Effector memory CD4-positive, alpha-beta T cell (primary cell): ENCODE data around the gene DEF6.

Experiments
- DNase-seq, 3 donors: peaks; one replicate each; pipeline ENCODE4 v3.0.0-alpha.2; 2020
- H3K27ac ChIP-seq: 2 replicates; pipeline ENCODE4 v1.7.0; 2013; ENCODE audit warnings: mild to moderate bottlenecking, low read length, moderate library complexity; ENCODE audit not compliant: insufficient read depth, poor library complexity, severe bottlenecking
- H3K27me3 ChIP-seq: replicated peaks from 2 replicates; pipeline ENCODE4 v1.7.0; 2013; ENCODE audit warnings: mild to moderate bottlenecking, low read length; ENCODE audit not compliant: insufficient read depth, control insufficient read depth, poor library complexity, severe bottlenecking
- H3K36me3 ChIP-seq: 2 replicates; pipeline ENCODE4 v1.7.0; 2013; ENCODE audit warnings: mild to moderate bottlenecking, low read length, moderate library complexity; ENCODE audit not compliant: control insufficient read depth, insufficient read depth
- H3K4me1 ChIP-seq: 2 replicates; pipeline ENCODE4 v1.7.0; 2013; ENCODE audit warnings: low read length, mild to moderate bottlenecking; ENCODE audit not compliant: control insufficient read depth, insufficient read depth, poor library complexity, severe bottlenecking
- H3K4me3 ChIP-seq: 2 replicates; pipeline ENCODE4 v1.7.0; 2013; ENCODE audit warnings: low read length, low read depth, mild to moderate bottlenecking; ENCODE audit not compliant: insufficient read depth, poor library complexity, severe bottlenecking
- H3K9me3 ChIP-seq: 2 replicates; pipeline ENCODE4 v1.7.0; 2013; ENCODE audit warnings: mild to moderate bottlenecking, low read length, moderate library complexity; ENCODE audit not compliant: control insufficient read depth

DEF6 gene

DNA sequence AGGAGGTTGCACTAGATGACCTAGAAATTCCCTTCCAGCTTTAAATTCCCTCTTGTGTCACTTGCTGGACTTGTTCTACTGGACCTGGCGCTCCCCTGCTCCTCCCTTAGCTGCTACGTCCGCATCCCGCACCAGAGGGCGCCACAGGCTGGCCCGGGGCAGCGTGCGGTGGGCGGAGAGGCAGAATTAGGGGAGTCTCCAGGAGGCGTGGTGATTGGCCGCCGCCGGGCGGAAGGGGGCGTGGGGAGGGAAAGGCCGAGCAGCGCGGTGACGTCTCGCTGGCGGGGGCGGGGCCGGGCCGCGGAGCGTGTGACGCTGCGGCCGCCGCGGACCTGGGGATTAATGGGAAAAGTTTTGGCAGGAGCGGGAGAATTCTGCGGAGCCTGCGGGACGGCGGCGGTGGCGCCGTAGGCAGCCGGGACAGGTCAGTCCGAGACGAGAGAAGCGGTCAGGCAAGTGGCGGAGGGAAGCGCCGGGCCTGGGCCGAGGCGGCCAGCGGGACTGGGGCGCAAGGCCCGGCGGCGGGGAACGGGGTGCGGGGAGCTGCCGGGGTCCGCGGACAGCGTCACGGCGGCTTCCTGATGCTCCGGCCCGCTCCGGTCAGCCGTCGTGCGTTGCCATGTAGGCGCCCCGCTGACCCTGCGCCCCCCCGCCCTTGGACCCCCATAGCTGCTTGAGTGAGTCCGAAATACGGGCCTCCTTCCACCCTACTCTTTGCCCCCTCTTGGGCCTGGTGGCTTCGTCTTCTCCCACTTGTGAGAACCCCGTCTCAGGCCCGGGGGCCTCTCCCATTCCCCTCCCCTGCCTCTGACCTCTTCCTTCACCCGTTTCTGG lies 44.9 kb downstream of the DEF6 start, which contains the start of gene PPARD:
PPARD (plus strand) TSS at position 301 of the 834 bp plus-strand sequence. CDS start 68,530 bp downstream, outside the sequence.
- no peaks in the 10 kb centered on the region for H3K27me3 ChIP-seq
- H3K4me3 ChIP-seq: peak within 1 kb of the TSS; percentile 87
- H3K9me3 ChIP-seq: no peaks in the 10 kb centered on the region
- peak; percentile 94 to 96 (median 95) for DNase-seq
- H3K27ac ChIP-seq: peak within 1 kb of the TSS; percentile 88
- H3K4me1 ChIP-seq: peaks cover 37% of the 10 kb centered on the region
- H3K36me3 ChIP-seq: no peaks in the 10 kb centered on the region

DNA sequence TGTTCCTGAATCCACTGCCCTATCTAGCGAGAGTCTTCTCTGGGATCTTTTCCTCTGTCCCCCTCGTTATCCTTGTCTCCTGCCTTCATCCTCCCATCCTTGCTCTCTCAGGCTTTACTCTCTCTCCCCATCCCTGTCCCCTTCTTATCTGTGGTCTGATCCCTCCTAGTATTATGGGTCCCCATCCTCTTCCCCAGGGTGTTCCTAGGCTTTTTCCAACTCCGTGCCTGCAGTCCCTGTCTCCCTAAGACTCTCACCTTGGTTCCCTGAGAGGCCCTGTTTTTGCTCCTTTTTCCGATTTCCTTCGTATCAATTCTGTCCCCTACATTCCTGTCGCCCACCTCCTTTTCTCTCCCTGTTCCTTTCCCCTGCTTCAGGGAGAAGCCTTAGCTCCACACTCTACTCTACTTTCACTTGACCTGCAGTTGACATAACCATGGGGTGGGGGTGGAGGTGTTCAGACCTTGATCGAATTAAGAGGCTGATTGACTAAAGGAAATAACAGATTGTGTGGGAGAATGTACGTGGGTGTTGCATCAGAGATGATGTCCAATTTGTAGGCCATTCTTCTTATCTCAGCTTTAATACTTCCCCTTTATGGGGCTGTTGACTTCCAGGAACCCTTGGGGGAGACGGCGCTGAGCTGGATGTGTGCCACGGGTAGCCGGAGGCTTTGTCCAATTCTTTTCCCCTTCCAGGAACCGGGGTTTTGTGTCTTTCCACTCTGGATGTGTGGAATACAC lies 45.6 kb downstream of the DEF6 start:
- Histone ChIP-seq H3K27me3 (no peaks in the 10 kb centered on the region), H3K9me3 (no peaks in the 10 kb centered on the region), H3K27ac (peak overlapping the region; percentile 88), H3K4me1 (peaks cover 42% of the 10 kb centered on the region), H3K36me3 (no peaks in the 10 kb centered on the region), H3K4me3 (peak overlapping the region; percentile 87)
- no peak for DNase-seq

DNA sequence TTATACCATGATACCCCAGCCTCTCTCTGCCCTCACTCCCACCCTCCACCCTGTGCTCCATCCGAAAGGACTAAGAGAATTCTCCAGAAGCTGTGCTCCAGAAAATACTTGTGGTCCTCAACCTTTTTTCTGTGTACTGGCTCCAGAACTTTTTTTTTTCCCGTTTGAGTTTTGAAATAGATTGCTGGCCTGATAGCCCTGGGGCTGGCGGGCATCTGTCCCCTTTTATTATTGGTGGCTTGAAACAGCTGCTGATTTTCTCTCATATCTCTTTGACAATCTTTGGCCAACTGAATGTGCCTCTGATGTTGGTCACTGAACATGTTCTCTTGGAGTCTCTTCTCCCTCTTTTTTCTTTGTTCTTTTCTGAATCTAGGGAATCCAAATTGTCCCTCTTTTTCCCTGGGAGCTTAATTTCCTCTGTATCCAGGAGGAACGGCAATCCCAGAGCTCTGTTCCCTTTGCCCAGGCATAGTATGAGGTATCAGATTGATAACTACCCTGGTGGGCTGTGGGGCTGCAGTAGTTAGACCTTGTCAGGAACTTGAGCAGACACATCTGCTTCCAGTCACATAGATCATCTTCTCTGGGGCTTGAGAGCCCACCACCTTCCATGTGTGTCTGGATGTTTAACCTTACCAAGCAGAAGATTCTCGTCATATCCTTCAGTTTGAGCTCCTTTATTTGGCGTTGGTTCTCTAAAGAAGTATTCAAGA lies 46.4 kb downstream of the DEF6 start:
- Histone ChIP-seq H3K36me3 (no peaks in the 10 kb centered on the region), H3K4me1 (peaks cover 47% of the 10 kb centered on the region), H3K9me3 (no peaks in the 10 kb centered on the region), H3K4me3 (peak overlapping the region; percentile 87), H3K27me3 (no peaks in the 10 kb centered on the region), H3K27ac (peak overlapping the region; percentile 88)
- no peak for DNase-seq

DNA sequence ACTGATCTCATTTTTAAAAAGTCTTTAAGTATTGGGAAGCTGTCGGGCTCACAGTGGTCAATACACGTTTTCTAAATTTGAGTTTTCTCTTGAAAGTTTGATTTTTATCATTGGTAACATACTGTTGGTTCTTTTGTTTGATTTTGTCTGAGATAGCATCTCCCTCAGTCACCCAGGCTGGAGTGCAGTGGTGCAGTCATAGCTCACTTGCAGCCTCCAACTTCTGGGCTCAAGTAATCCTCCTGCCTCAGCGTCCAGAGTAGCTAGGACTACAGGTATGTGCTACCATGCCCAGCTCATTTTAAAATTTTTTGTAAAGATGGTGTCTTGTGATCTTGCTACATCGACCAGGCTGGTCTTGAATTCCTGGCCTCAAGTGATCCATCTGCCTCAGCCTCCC lies 53.8 kb downstream of the DEF6 start:
- Histone ChIP-seq H3K36me3 (peaks cover 24% of the 10 kb centered on the region), H3K27me3 (no peaks in the 10 kb centered on the region)
- DNase-seq: no peak

DNA sequence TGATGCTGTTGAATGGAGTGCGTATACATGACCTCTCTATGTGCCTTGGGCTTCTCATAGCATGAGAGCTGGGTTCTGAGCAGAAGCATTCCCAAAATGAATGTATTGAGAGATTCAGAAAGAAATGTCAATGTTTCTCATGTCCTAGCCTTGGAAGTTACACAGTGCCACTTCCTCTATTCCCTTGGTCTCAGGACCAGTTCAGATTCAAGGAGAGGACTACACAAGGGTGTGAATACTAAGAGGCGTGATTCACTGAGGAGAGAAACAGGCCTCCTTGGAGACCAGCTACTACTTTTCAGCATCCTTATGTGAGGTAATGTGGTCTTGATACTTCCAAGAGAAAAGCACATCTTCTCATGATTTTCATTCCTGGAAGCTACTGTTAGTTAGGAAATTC lies 55.1 kb downstream of the DEF6 start:
- Histone ChIP-seq H3K27ac (no peak overlapping the region), H3K36me3 (peaks cover 34% of the 10 kb centered on the region), H3K27me3 (no peaks in the 10 kb centered on the region), H3K4me3 (no peak overlapping the region), H3K4me1 (peaks cover 14% of the 10 kb centered on the region), H3K9me3 (no peaks in the 10 kb centered on the region)
- no peak for DNase-seq

More for the DNA sequence above, 53.8 kb downstream of the DEF6 start:
- Histone ChIP-seq H3K4me3 (no peak overlapping the region), H3K9me3 (no peaks in the 10 kb centered on the region), H3K27ac (no peak overlapping the region), H3K4me1 (peaks cover 21% of the 10 kb centered on the region)

DNA sequence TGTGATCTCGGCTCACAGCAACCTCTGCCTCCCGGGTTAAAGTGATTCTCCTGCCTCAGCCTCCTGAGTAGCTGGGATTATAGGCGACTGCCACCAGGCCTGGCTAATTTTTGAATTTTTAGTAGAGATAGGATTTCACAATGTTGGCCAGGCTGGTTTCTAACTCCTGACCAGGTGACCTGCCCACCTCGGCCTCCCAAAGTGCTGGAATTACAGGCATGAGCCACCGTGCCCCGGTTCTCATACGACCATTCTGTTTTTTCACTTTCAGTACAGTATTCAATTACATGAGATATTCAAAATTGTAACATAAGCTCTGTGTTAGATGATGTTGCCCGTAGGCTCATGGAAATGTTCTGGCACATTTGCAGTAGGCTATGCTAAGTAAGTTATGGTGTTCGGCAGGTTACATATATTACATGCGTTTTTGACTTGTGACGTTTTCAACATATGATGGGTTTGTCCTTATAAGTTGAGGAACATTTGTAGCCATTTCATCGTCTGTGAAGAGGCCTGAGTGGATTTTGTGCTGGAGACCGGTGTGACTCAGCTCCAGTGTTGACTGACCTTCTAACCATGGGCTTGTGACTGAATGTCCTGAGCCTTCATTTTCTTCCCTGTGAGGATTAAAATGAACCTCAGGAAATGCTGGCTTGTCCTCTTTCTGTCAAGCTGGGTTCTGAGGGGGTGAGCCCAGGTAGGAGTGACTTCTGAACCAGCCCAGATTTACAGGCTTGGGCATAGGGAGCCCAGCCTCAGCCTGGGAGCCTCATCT lies 56.9 kb downstream of the DEF6 start:
- H3K9me3 ChIP-seq: no peaks in the 10 kb centered on the region
- peaks cover 48% of the 10 kb centered on the region for H3K36me3 ChIP-seq
- DNase-seq: no peak
- H3K4me3 ChIP-seq: no peak overlapping the region
- no peaks in the 10 kb centered on the region for H3K4me1 ChIP-seq
- no peaks in the 10 kb centered on the region for H3K27me3 ChIP-seq
- no peak overlapping the region for H3K27ac ChIP-seq

DNA sequence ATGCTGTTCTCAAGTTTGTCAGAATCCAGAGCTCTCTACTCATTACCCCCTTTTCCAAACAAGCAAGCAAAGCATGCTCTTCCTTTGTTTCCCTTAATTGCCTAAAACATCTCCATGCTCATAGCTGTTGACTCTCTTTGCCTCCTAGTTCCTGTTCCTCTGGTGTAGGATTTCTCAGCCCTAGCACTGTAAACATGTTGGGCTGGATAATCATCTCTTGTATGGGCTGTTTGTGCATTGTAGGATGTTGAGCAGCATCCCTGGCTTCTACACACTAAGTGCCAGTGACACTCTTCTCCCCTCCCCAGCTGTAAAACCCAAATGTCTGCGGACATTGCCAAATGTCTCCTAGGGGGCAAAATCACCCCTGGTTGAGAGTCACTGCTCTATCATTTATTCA lies 58.8 kb downstream of the DEF6 start:
- DNase-seq: no peak
- Histone ChIP-seq H3K27me3 (no peaks in the 10 kb centered on the region), H3K27ac (no peak overlapping the region), H3K9me3 (no peaks in the 10 kb centered on the region), H3K36me3 (peaks cover 48% of the 10 kb centered on the region), H3K4me1 (no peaks in the 10 kb centered on the region), H3K4me3 (no peak overlapping the region)

DNA sequence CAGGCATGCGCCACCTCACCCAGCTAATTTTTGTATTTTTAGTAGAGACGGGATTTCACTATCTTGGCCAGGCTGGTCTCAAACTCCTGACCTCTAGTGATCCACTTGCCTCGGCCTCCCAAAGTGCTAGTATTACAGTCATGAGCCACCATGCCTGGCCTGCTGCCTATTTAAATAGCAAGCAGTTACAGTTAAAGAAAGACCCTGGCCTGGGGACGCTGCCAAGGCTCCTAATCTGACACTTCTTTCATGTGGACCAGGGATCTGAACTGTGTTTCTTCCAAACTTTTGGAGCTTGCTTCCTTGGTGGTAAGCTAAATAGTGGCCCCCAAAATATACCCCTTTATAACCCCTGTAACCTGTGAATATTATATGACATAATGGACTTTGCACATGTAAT lies 60.1 kb downstream of the DEF6 start:
- peaks cover 48% of the 10 kb centered on the region for H3K36me3 ChIP-seq
- no peaks in the 10 kb centered on the region for H3K27me3 ChIP-seq
- no peaks in the 10 kb centered on the region for H3K4me1 ChIP-seq

DNA sequence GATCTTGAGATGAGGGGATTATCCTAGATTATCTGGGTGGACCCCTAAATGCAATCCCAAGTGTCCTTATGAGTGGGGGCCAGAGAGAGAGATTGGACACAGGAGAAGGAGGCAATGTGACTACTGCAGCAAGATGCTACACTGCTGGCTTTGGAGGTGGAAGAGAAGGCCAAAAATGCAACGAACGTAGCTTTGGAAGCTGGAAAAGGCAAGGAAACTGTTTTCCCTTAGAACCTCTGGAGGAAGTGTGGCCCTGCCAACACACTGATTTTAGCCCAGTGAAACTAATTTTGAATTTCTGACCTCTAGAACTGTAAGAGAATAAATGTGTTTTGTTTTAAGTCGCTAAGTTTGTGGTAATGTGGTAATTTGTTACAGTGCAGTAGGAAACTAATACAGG lies 60.5 kb downstream of the DEF6 start:
- Histone ChIP-seq H3K27me3 (no peaks in the 10 kb centered on the region), H3K9me3 (no peaks in the 10 kb centered on the region), H3K4me1 (no peaks in the 10 kb centered on the region), H3K4me3 (no peak overlapping the region), H3K36me3 (peaks cover 44% of the 10 kb centered on the region), H3K27ac (no peak overlapping the region)
- DNase-seq: no peak

More for the DNA sequence above, 60.1 kb downstream of the DEF6 start:
- Histone ChIP-seq H3K27ac (no peak overlapping the region), H3K4me3 (no peak overlapping the region), H3K9me3 (no peaks in the 10 kb centered on the region)
- DNase-seq: no peak
